K562 (cell line): ENCODE data around the gene POFUT2. TPM values are rescaled to one million over a fixed set of nuclear protein-coding genes. Genes with fewer than 3 reads are reported as not detected.
A peak's percentile ranks its signal among the peaks of the same experiment; 100 is the strongest.

Source experiments
- ATAC-seq: fragments of 200-7000 bp; cut with Tn5 transposase; 3 replicates; pipeline ENCODE4 v1.9.1; 2020; ENCODE audit warnings: moderate library complexity
- BruUV-seq: library from RNA; stranded (reverse); fragments of 400-500 nt; replicated peaks from 2 replicates; lab custom pipeline; 2021; lab: Mats Ljungman, UMichigan
- CTCF ChIA-PET: fragments of 300-600 bp; formaldehyde crosslinking; extraction: SDS; loops from one replicate; lab custom pipeline; 2021; ENCODE audit warnings: low intra/inter-chr PET ratio; lab: Yijun Ruan, JAX
- POLR2A ChIA-PET: fragments of 300-600, 350-650 bp; sonication (Branson Sonifier 250); formaldehyde crosslinking; extraction: SDS; loops from one replicate; lab custom pipeline; 2021; ENCODE audit warnings: antibody characterized with exemption, inconsistent platforms; lab: Yijun Ruan, JAX
- DNase-seq, 4 experiments: peaks; one replicate each; pipeline versions ENCODE4 v3.0.0 to v3.0.0-alpha.2; 2011 to 2018; ENCODE audit warnings: low spot score in 3 of 4, mixed read lengths in 3 of 4; ENCODE audit errors: extremely low read depth in 1 of 4
- FAIRE-seq: peaks from 2 replicates; lab custom pipeline; 2011; peaks lifted over from hg19 to GRCh38; lab: Jason Lieb, UNC
- H2AFZ ChIP-seq: 2 replicates; pipeline ENCODE4 v1.6.0; 2011; ENCODE audit warnings: low read depth, low read length, control low read depth, inconsistent platforms
- H3K27ac ChIP-seq: fragments of 200-600 bp; 3 replicates; pipeline ENCODE4 v1.8.0; 2011; ENCODE audit warnings: low read depth, mild to moderate bottlenecking, control low read depth, inconsistent platforms, low read length, moderate library complexity, mixed read lengths; ENCODE audit errors: extremely low read depth
- H3K27me3 ChIP-seq, 2 experiments: fragments of 300-600 bp in 1 of 2; 2 replicates in 1 of 2; 3 replicates in 1 of 2; pipeline versions ENCODE4 v1.6.0 to v1.8.0; 2011; ENCODE audit warnings: inconsistent platforms in 2 of 2, low read length in 2 of 2, mild to moderate bottlenecking in 1 of 2, mixed read lengths in 1 of 2, moderate library complexity in 1 of 2; ENCODE audit not compliant: control insufficient read depth in 2 of 2, insufficient read depth in 2 of 2
- H3K36me3 ChIP-seq: fragments of 300-600 bp; 3 replicates; pipeline ENCODE4 v1.8.0; 2011; ENCODE audit warnings: mild to moderate bottlenecking, low read length, inconsistent platforms; ENCODE audit not compliant: control insufficient read depth, insufficient read depth
- H3K4me1 ChIP-seq, 2 experiments: fragments of 200-600 bp in 1 of 2; replicated peaks in 1 of 2; 2 replicates in 1 of 2; 3 replicates in 1 of 2; pipeline versions ENCODE4 v1.5.1 to v1.8.0; 2011; ENCODE audit warnings: inconsistent platforms in 2 of 2, low read length in 2 of 2, mild to moderate bottlenecking in 1 of 2, mixed read lengths in 1 of 2, moderate library complexity in 1 of 2; ENCODE audit not compliant: control insufficient read depth in 2 of 2, insufficient read depth in 2 of 2
- H3K4me2 ChIP-seq: 2 replicates; pipeline ENCODE4 v1.6.1; 2011; ENCODE audit warnings: low read length, control low read depth, inconsistent platforms, mixed read lengths; ENCODE audit not compliant: insufficient read depth
- H3K4me3 ChIP-seq: fragments of 200-600 bp; sonication (generic), shearing (Covaris generic); 2 replicates; pipeline ENCODE4 v1.5.1; 2016; ENCODE audit warnings: control low read depth, inconsistent platforms
- H3K79me2 ChIP-seq: fragments of 200-600 bp; 3 replicates; pipeline ENCODE4 v1.8.0; 2011; ENCODE audit warnings: low read length, inconsistent platforms; ENCODE audit not compliant: control insufficient read depth, insufficient read depth
- H3K9ac ChIP-seq, 2 experiments: 2 replicates each; pipeline versions ENCODE4 v1.6.0 to v1.6.1; 2011; ENCODE audit warnings: low read depth in 2 of 2, low read length in 2 of 2, control low read depth in 1 of 2, inconsistent platforms in 1 of 2, mild to moderate bottlenecking in 1 of 2, mixed read lengths in 1 of 2; ENCODE audit not compliant: insufficient read depth in 1 of 2
- H3K9me1 ChIP-seq: one replicate; pipeline ENCODE4 v1.6.0; 2011; ENCODE audit warnings: inconsistent platforms, mild to moderate bottlenecking, low read length, moderate library complexity; ENCODE audit not compliant: control insufficient read depth, insufficient read depth
- H3K9me3 ChIP-seq: replicated peaks from 2 replicates; pipeline ENCODE4 v1.5.1; 2011; ENCODE audit warnings: low read depth, low read length, inconsistent platforms; ENCODE audit not compliant: control insufficient read depth, insufficient read depth
- H4K20me1 ChIP-seq: replicated peaks from 2 replicates; pipeline ENCODE4 v1.6.1; 2011; ENCODE audit warnings: low read length, inconsistent platforms, mixed read lengths; ENCODE audit not compliant: control insufficient read depth, insufficient read depth
- CBFA2T3 ChIP-seq: fragments of 450-650 bp; IDR thresholded peaks from 2 replicates; pipeline ENCODE4 v1.6.1; 2017
- CHD2 ChIP-seq: IDR thresholded peaks from 2 replicates; pipeline ENCODE4 v1.6.1; 2011; ENCODE audit warnings: low read depth, low read length
- CREBBP ChIP-seq: IDR thresholded peaks from one replicate; pipeline ENCODE4 v1.6.1; 2012; ENCODE audit warnings: low read depth, mild to moderate bottlenecking, control low read depth, inconsistent platforms, low read length
- PYGO2 ChIP-seq: fragments of 450-650 bp; IDR thresholded peaks from 2 replicates; pipeline ENCODE4 v1.6.1; 2016; ENCODE audit warnings: mild to moderate bottlenecking, missing genetic modification characterization, moderate library complexity, missing compliant biosample characterization
- SP1 ChIP-seq: sonication (generic); formaldehyde crosslinking; IDR thresholded peaks from 2 replicates; pipeline ENCODE4 v1.8.1; 2022; ENCODE audit warnings: mild to moderate bottlenecking, missing genetic modification reagents
- ZNF3 ChIP-seq: fragments of 250-450 bp; sonication (Bioruptor Pico); IDR thresholded peaks from 2 replicates; pipeline ENCODE4 v1.5.0; 2021; ENCODE audit warnings: mild to moderate bottlenecking, moderate library complexity
- WGBS: fragments of 100-300 bp; shearing (Covaris generic); methylation state at CpG from one replicate; pipeline ENCODE4 v1.1.6; 2016; ENCODE audit warnings: low coverage, mixed read lengths; ENCODE audit not compliant: insufficient coverage; ENCODE audit errors: missing lambda C conversion rate; 5-methylcytosine and 5-hydroxymethylcytosine counted together
- in situ Hi-C: fragments of 300-500 bp; cut with MboI; formaldehyde crosslinking; loops from 4 replicates; pipeline ENCODE4 v1.15.0; 2018; ENCODE audit warnings: inconsistent platforms, mixed read lengths
- intact Hi-C: fragments of 100-400 bp; cut with micrococcal nuclease; formaldehyde crosslinking; loops from 2 replicates; pipeline ENCODE4 v1.14.2; 2022
- polyA plus RNA-seq, 8 experiments: library from polyadenylated mRNA; depleted of rRNA in 4 of 8; stranded (reverse) in 5 of 8; unstranded in 3 of 8; fragments of >200 nt; fragmentation: Nextera tagmentation in 2 of 8; fragmentation: Illumina TruSeq in 1 of 8; extraction: Ambion mirVana in 2 of 8; extraction: Trizol in 1 of 8; gene quantifications; 2 replicates each; pipeline versions ENCODE4 v1.2.1 to v1.2.3, GENCODE V29; 2011 to 2014; ENCODE audit warnings: inconsistent platforms in 1 of 8, missing spikeins in 1 of 8
- total RNA-seq, 7 experiments: library from RNA; depleted of rRNA in 6 of 7; stranded (reverse); fragments of >200 nt in 6 of 7; fragmentation: Illumina TruSeq in 2 of 7; extraction: Trizol in 2 of 7; gene quantifications; 2 replicates each; pipeline versions ENCODE4 v1.2.1 to v1.2.3, GENCODE V29; 2011 to 2021; ENCODE audit warnings: low replicate concordance in 1 of 7
- TF ChIP-seq, protein P1 (sequence below), 2 experiments: fragments of 450-650 bp; conservative IDR thresholded peaks; 2 replicates each; pipeline ENCODE4 v1.6.1; 2017; ENCODE audit warnings: mild to moderate bottlenecking in 2 of 2, moderate library complexity in 2 of 2

The POFUT2 gene
- total and polyA plus RNA-seq, 9 of the 15 experiments (the other 6 are each of a cell fraction or from before 2014, with no cell fraction given) = 1.1 to 24.2 (median 11.0) TPM

DNA sequence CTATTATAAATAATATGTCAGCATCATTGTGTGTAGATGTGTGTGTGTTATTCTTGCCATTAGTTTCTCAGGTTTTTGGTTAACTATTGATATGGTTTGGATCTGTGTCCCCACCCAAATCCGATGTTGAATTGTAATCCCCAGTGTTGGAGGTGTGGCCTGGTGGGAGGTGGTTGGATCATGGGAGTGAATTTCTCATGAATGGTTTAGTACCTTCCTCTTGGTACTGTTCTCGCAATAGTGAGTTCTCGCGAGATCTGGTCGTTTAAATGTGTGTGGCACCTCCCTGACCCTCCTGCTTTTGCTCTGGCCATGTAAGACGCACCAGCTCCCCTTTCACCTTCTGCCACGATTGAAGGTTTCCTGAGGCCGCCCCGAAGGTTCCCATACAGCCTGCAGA is 9.6 kb upstream of the POFUT2 start:
- FAIRE-seq (no peak), ATAC-seq (no peak), DNase-seq (no peak)
- Histone ChIP-seq H3K4me1 (peaks cover 21 to 61% of the 10 kb centered on the region in 2 experiments), H3K9me1 (no peaks in the 10 kb centered on the region), H3K9ac (no peak overlapping the region), H3K36me3 (no peaks in the 10 kb centered on the region), H3K4me3 (no peak overlapping the region), H3K9me3 (no peaks in the 10 kb centered on the region), H3K27ac (no peak overlapping the region), H3K27me3 (peaks cover 0 to 8% of the 10 kb centered on the region in 2 experiments; a peak in 1 of 5 replicates), H3K4me2 (no peak overlapping the region), H3K79me2 (no peaks in the 10 kb centered on the region), H4K20me1 (no peaks in the 10 kb centered on the region), H2AFZ (no peak overlapping the region)
- no TSS peak for BruUV-seq
- POLR2A ChIA-PET = no interaction called here
- in situ Hi-C loops = no loop called here
- intact Hi-C loops = loop anchor here (5.0 kb wide), 1 partner anchor 60 kb away; no protein-coding TSS in a partner anchor
- WGBS = 54% methylated on average over 9 of the region's 9 CpGs
- TF ChIP-seq CBFA2T3 = no peak
- TF ChIP-seq SP1 (CRISPR knock-in tag) = no peak
- TF ChIP-seq CHD2 = peak; percentile 69
- TF ChIP-seq, protein P1, sequence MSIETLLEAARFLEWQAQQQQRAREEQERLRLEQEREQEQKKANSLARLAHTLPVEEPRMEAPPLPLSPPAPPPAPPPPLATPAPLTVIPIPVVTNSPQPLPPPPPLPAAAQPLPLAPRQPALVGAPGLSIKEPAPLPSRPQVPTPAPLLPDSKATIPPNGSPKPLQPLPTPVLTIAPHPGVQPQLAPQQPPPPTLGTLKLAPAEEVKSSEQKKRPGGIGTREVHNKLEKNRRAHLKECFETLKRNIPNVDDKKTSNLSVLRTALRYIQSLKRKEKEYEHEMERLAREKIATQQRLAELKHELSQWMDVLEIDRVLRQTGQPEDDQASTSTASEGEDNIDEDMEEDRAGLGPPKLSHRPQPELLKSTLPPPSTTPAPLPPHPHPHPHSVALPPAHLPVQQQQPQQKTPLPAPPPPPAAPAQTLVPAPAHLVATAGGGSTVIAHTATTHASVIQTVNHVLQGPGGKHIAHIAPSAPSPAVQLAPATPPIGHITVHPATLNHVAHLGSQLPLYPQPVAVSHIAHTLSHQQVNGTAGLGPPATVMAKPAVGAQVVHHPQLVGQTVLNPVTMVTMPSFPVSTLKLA (conservative IDR thresholded peaks at IDR 0.05) = no peak
- CTCF ChIA-PET = no interaction called here

DNA sequence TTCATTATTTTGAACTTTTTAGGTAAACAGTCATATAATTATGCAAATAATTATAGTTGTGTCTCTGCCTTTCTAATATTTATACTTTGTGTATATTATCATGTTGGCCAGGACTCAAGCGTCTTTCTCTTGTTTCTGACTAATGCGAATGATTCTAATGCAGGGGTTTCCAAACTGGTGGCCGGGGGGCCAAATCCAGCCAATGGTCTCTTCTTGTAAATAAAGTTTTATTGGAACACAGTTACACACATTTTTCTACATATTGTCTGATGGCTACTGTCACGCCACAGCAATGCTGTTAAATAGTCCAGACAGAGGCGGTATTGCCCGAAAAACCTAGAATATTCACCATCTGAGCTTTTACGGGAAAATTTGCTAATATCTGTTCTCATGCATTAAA is 8.9 kb upstream of the POFUT2 start:
- FAIRE-seq = no peak
- intact Hi-C loops = loop anchor here (5.0 kb wide), 1 partner anchor 61 kb away; no protein-coding TSS in a partner anchor
- 81% methylated on average over 7 of the region's 7 CpGs for WGBS
- TF ChIP-seq CREBBP = no peak
- no peak for TF ChIP-seq ZNF3 (CRISPR knock-in tag)
- TF ChIP-seq PYGO2 (tag) = no peak

More for the DNA sequence above, 8.9 kb upstream of the POFUT2 start:
- peaks cover 26 to 62% of the 10 kb centered on the region in 2 experiments for H3K4me1 ChIP-seq
- no peaks in the 10 kb centered on the region for H3K9me1 ChIP-seq
- no peak overlapping the region for H3K9ac ChIP-seq
- no peak overlapping the region for H3K27ac ChIP-seq
- H3K4me2 ChIP-seq = no peak overlapping the region
- no peaks in the 10 kb centered on the region for H3K9me3 ChIP-seq
- BruUV-seq = no TSS peak
- ChIA-PET CTCF (interaction anchor here (2.4 kb wide), 1 partner anchor 12 kb away, joined by 8 read pairs; no protein-coding TSS in a partner anchor), POLR2A (no interaction called here)
- DNase-seq (no peak), ATAC-seq (no peak)
- H3K4me3 ChIP-seq = no peak overlapping the region
- no peaks in the 10 kb centered on the region for H4K20me1 ChIP-seq
- H3K79me2 ChIP-seq = no peaks in the 10 kb centered on the region
- H3K36me3 ChIP-seq = no peaks in the 10 kb centered on the region
- in situ Hi-C loops = no loop called here
- peaks cover 0 to 4% of the 10 kb centered on the region in 2 experiments; a peak in 1 of 5 replicates for H3K27me3 ChIP-seq
- H2AFZ ChIP-seq = no peak overlapping the region
